ENCODE measurements around the gene CNPY3.
"Not testable (repeated sequence)": the region's sequence is repeated elsewhere in the genome, so short reads cannot be mapped to it uniquely, and the experiment has no call there.

DNA sequence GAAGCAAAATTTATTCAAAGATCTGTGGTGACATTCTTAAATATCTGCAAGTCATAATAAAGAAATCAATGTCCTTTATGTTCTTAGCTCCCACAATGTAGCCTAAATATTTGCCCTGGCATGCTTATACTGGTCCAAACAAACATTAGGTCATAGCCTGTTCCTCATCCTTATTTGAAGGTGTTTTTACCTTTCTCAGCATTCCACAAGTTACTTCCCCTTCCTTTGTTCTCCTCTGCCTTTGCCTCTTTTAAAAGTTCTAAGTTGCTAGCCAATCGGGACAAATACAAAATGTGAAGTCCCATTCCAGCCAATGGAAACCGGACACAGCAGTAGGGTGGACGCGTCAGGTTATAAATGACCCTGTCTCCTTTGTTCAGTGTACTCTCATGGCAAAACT is 25.1 kb downstream of the CNPY3 start:
- TF ChIP-seq RFX5 (IDR thresholded peaks at IDR 0.05; ENCODE audit: low read length); RXRA (IDR thresholded peaks at IDR 0.05; ENCODE audit: borderline replicate concordance, low read depth); JUND (IDR thresholded peaks at IDR 0.05): not testable (repeated sequence)
- TF ChIP-seq, protein P1, sequence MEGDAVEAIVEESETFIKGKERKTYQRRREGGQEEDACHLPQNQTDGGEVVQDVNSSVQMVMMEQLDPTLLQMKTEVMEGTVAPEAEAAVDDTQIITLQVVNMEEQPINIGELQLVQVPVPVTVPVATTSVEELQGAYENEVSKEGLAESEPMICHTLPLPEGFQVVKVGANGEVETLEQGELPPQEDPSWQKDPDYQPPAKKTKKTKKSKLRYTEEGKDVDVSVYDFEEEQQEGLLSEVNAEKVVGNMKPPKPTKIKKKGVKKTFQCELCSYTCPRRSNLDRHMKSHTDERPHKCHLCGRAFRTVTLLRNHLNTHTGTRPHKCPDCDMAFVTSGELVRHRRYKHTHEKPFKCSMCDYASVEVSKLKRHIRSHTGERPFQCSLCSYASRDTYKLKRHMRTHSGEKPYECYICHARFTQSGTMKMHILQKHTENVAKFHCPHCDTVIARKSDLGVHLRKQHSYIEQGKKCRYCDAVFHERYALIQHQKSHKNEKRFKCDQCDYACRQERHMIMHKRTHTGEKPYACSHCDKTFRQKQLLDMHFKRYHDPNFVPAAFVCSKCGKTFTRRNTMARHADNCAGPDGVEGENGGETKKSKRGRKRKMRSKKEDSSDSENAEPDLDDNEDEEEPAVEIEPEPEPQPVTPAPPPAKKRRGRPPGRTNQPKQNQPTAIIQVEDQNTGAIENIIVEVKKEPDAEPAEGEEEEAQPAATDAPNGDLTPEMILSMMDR (IDR thresholded peaks at IDR 0.05), result not testable (repeated sequence)
